ENCODE data around the gene BEND3. TPM values are rescaled to one million over a fixed set of nuclear protein-coding genes. Genes with fewer than 3 reads are reported as not detected.

The BEND3 gene
- total and polyA plus RNA-seq, 2 of the 8 experiments (the other 6 are each of a cell fraction or from before 2014, with no cell fraction given), result 25.2 to 38.8 TPM

GRCh38 chr6:107082045-107082444 lies 33.3 kb downstream of the BEND3 start:
- no peak overlapping the region for H2BK15ac ChIP-seq (ENCODE audit: low read length)
- peaks cover 0 to 6% of the 10 kb centered on the region in 2 experiments; a peak in 3 of 4 replicates for H3K79me2 ChIP-seq (ENCODE audit: control insufficient read depth in 1 of 2, insufficient read depth in 2 of 2, low read length in 2 of 2)
- H4K8ac ChIP-seq (ENCODE audit: extremely low read depth, insufficient read depth, low read length), result no peak overlapping the region
- no peaks in the 10 kb centered on the region for H4K20me1 ChIP-seq (replicated peaks in 1 of 2; ENCODE audit: control insufficient read depth in 1 of 2, insufficient read depth in 2 of 2, low read length in 2 of 2)
- H3K9me3 ChIP-seq (ENCODE audit: insufficient read depth in 2 of 2, low read depth in 1 of 2, low read length in 1 of 2), result peaks cover 0 to 3% of the 10 kb centered on the region in 2 experiments; a peak in 2 of 4 replicates
- H3K4me2 ChIP-seq (ENCODE audit: insufficient read depth in 1 of 2, low read depth in 2 of 2, low read length in 2 of 2), result no peak overlapping the region
- peak; percentile 61 for TF ChIP-seq TEAD4 (IDR thresholded peaks at IDR 0.05; ENCODE audit: low read depth, low read length)
- peak in 1 of 3 experiments; percentile 22; a peak in 1 of 4 replicates for TF ChIP-seq CTCF (IDR thresholded peaks at IDR 0.05; ENCODE audit: control extremely low read depth in 1 of 3, insufficient read depth in 1 of 3, low read depth in 1 of 3, low read length in 3 of 3)
- TF ChIP-seq RAD21 (IDR thresholded peaks at IDR 0.05 in 1 of 2, conservative IDR thresholded peaks at IDR 0.05 in 1 of 2; ENCODE audit: low read depth in 2 of 2, low read length in 2 of 2), result peak; percentile 12 to 30; a peak in 2 of 4 replicates
- TF ChIP-seq ZNF274 (IDR thresholded peaks at IDR 0.05; ENCODE audit: borderline replicate concordance, extremely low read depth, low read length), result no peak
- TF ChIP-seq CEBPB (IDR thresholded peaks at IDR 0.05; ENCODE audit: low read depth, low read length), result no peak
- no peak for TF ChIP-seq SP4 (IDR thresholded peaks at IDR 0.05; ENCODE audit: low read length)
- H2BK120ac ChIP-seq (replicated peaks; ENCODE audit: low read depth, low read length), result no peak overlapping the region
- no peak overlapping the region; the same call in 1 of the 2 replicates for H2AK5ac ChIP-seq (ENCODE audit: low read depth, low read length)
- no peak overlapping the region for H2BK20ac ChIP-seq (ENCODE audit: low read length)
- WGBS, 2 experiments (ENCODE audit: extremely low coverage in 1 of 2, insufficient coverage in 1 of 2, insufficient read length in 1 of 2, insufficient replicate concordance in 2 of 2, low coverage in 1 of 2, low lambda C conversion rate in 2 of 2, missing lambda C conversion rate in 1 of 2), result 68% methylated on average over 4 of the region's 4 CpGs; no CpG with 5 or more reads in 1 of the 2 experiments
- H3K4me1 ChIP-seq (replicated peaks in 1 of 4; ENCODE audit: control insufficient read depth in 3 of 4, insufficient read depth in 4 of 4, low read length in 3 of 4), result no peaks in the 10 kb centered on the region; a peak in 1 of 7 replicates
- no peaks in the 10 kb centered on the region; the same call in 1 of the 2 replicates for H3K79me1 ChIP-seq (ENCODE audit: low read depth, low read length)
- POLR2A ChIA-PET (ENCODE audit: partially characterized antibody), result interaction anchor here (1.0 to 2.2 kb wide), 8 partner anchors 12 to 39 kb away, joined by 3 to 10 read pairs (median 4); partner anchors contain the start of gene BEND3
- CTCF ChIA-PET (ENCODE audit: partially characterized antibody), result interaction anchor here (0.6 to 2.0 kb wide), 12 partner anchors 10 to 56 kb away, joined by 3 to 9 read pairs (median 4); no protein-coding TSS in a partner anchor
- no peak for DNase-seq (ENCODE audit: low read depth in 1 of 2, low spot score in 2 of 2)
- H3K27me3 ChIP-seq (replicated peaks in 1 of 4; ENCODE audit: control insufficient read depth in 3 of 4, extremely low read depth in 1 of 4, insufficient read depth in 3 of 4, low read length in 3 of 4), result no peaks in the 10 kb centered on the region
- H2AFZ ChIP-seq (ENCODE audit: low read length), result no peak overlapping the region
- H3K36me3 ChIP-seq (ENCODE audit: control insufficient read depth in 2 of 4, insufficient read depth in 4 of 4, low read length in 3 of 4), result peaks cover 5 to 49% (median 22%) of the 10 kb centered on the region in 4 experiments; a peak in 7 of 8 replicates
- no peak overlapping the region for H3K14ac ChIP-seq (ENCODE audit: insufficient read length)
- H3K18ac ChIP-seq (ENCODE audit: extremely low read depth, low read length), result no peak overlapping the region
- H4K91ac ChIP-seq (replicated peaks; ENCODE audit: insufficient read length, low read length), result no peak overlapping the region
- no peak overlapping the region for H4K5ac ChIP-seq (ENCODE audit: insufficient read length, low read depth, low read length)
- H2BK5ac ChIP-seq (ENCODE audit: low read depth, low read length), result 0 out of 2 replicates have a peak overlapping the region, but pooled peaks have one; percentile 29
- peak overlapping the region; percentile 70; the same call in 1 of the 2 replicates for H2BK12ac ChIP-seq (ENCODE audit: low read depth, low read length)
- FAIRE-seq, result no peak
- H3K4me3 ChIP-seq (ENCODE audit: extremely low read depth in 1 of 4, insufficient read depth in 2 of 4, low read depth in 3 of 4, low read length in 4 of 4), result no peak overlapping the region
- no peak overlapping the region for H3K56ac ChIP-seq (replicated peaks; ENCODE audit: insufficient read length, low read depth, low read length)
- peak overlapping the region in 1 of 4 experiments; percentile 39; a peak in 1 of 7 replicates for H3K9ac ChIP-seq (replicated peaks in 1 of 4; ENCODE audit: extremely low read depth in 1 of 4, low read depth in 3 of 4, low read length in 3 of 4)
- H3K4ac ChIP-seq (replicated peaks; ENCODE audit: insufficient read length, low read depth, low read length), result no peak overlapping the region
- no peak overlapping the region for H3K23ac ChIP-seq (ENCODE audit: insufficient read length)
- H3K23me2 ChIP-seq (ENCODE audit: low read depth, low read length), result no peaks in the 10 kb centered on the region
- H3K27ac ChIP-seq (ENCODE audit: low read depth, low read length), result no peak overlapping the region
